Cardiac fibroblast (primary cell): ENCODE results near the gene MPV17.

Experiments used
- DNase-seq, 2 donors: peaks; one replicate each; pipeline versions ENCODE4 v3.0.0 to v3.0.0-alpha.2; 2010; ENCODE audit warnings: low read depth in 2 of 2
- H3K4me3 ChIP-seq, 2 donors: replicated peaks in 1 of 2; 1 replicate in 1 of 2; 2 replicates in 1 of 2; pipeline ENCODE4 v1.5.1; 2011; ENCODE audit warnings: low read depth in 2 of 2, low read length in 2 of 2, mild to moderate bottlenecking in 2 of 2, moderate library complexity in 1 of 2
- TF ChIP-seq, protein P1 (sequence below): IDR thresholded peaks from one replicate; pipeline ENCODE4 v1.5.1; 2011; ENCODE audit warnings: low read depth, mild to moderate bottlenecking, low read length, inconsistent platforms

The MPV17 gene

DNA sequence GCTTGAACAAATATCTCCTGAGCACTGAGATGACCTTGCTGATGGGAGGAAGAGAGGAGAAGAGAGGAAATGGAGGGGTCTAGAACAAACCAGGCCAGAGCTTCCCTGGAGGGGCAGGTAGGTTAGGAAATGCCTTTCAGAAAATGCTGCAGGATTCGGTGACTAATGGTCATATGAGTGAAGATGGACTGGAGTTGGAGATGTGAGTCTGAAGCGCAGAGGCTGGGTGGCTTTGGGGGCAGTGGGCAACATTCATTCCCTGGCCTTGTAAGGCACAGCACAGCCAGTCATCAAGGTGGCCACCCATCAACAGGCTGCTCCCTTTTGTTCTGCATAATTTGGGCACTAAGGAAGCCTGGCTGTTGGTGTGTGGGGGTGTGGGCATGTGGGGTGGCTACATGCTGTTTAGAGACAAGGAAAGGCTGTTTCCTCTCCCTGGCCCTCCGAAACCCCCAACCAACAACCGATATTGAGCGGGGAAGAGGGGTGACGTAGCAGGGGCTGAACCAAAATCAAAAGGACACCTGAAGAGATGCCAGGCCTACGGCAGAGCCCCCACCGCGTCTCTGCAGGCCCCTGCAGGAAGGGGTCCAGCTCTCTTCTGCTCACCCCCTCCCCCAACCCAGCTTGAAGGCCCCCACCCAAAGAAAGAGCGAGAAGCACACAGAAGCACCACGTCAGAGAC lies 61.5 kb downstream of the MPV17 start:
- DNase-seq = no peak
- H3K4me3 ChIP-seq = no peak overlapping the region
- TF ChIP-seq, protein P1, sequence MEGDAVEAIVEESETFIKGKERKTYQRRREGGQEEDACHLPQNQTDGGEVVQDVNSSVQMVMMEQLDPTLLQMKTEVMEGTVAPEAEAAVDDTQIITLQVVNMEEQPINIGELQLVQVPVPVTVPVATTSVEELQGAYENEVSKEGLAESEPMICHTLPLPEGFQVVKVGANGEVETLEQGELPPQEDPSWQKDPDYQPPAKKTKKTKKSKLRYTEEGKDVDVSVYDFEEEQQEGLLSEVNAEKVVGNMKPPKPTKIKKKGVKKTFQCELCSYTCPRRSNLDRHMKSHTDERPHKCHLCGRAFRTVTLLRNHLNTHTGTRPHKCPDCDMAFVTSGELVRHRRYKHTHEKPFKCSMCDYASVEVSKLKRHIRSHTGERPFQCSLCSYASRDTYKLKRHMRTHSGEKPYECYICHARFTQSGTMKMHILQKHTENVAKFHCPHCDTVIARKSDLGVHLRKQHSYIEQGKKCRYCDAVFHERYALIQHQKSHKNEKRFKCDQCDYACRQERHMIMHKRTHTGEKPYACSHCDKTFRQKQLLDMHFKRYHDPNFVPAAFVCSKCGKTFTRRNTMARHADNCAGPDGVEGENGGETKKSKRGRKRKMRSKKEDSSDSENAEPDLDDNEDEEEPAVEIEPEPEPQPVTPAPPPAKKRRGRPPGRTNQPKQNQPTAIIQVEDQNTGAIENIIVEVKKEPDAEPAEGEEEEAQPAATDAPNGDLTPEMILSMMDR = no peak
